GM18909 (cell line): ENCODE data around the gene HRH4.

Experiments used
- ATAC-seq: cut with Tn5 transposase; IDR thresholded peaks from one replicate; pipeline ENCODE4 v1.9.1; 2021; ENCODE audit warnings: mild to moderate bottlenecking; ENCODE audit not compliant: unreplicated experiment, poor library complexity

HRH4 gene

GRCh38 chr18:24460388-24460787, at the start of gene HRH4:
Gene HRH4 (plus strand): TSS chr18:24460637. CDS start chr18:24460729, 92 bp downstream.
- no peak for ATAC-seq

GRCh38 chr18:24413148-24413547, 47.3 kb upstream of the HRH4 start:
- no peak for ATAC-seq

- no peak for ATAC-seq
Observed at GRCh38 chr18:24414349-24415003, 46.0 kb upstream of the HRH4 start.

GRCh38 chr18:24417480-24417879, 43.0 kb upstream of the HRH4 start:
- no peak for ATAC-seq

GRCh38 chr18:24420551-24420950, 39.9 kb upstream of the HRH4 start:
- ATAC-seq, result no peak

GRCh38 chr18:24421831-24422230, 38.6 kb upstream of the HRH4 start:
- ATAC-seq, result no peak

GRCh38 chr18:24426073-24426397, 34.4 kb upstream of the HRH4 start:
- ATAC-seq, result no peak

GRCh38 chr18:24426398-24427294, 33.8 kb upstream of the HRH4 start, which contains the start of gene IMPACT:
Gene IMPACT (plus strand): TSS chr18:24426670. CDS start chr18:24426757, 87 bp downstream.
- peak; percentile 93 for ATAC-seq

GRCh38 chr18:24427484-24427883, 33.0 kb upstream of the HRH4 start:
- no peak for ATAC-seq

GRCh38 chr18:24428709-24429108, 31.7 kb upstream of the HRH4 start:
- no peak for ATAC-seq

GRCh38 chr18:24429188-24429587, 31.2 kb upstream of the HRH4 start:
- ATAC-seq, result no peak

- no peak for ATAC-seq
Observed at GRCh38 chr18:24432618-24433017, 27.8 kb upstream of the HRH4 start.

GRCh38 chr18:24436939-24437338, 23.5 kb upstream of the HRH4 start:
- no peak for ATAC-seq

GRCh38 chr18:24443870-24444269, 16.6 kb upstream of the HRH4 start:
- ATAC-seq, result peak; percentile 84

GRCh38 chr18:24446453-24446852, 14.0 kb upstream of the HRH4 start:
- ATAC-seq, result peak; percentile 66

- ATAC-seq, result no peak
Observed at GRCh38 chr18:24446953-24447538, 13.4 kb upstream of the HRH4 start.

- ATAC-seq, result no peak
Observed at GRCh38 chr18:24447961-24448360, 12.5 kb upstream of the HRH4 start.

- peak; percentile 86 for ATAC-seq
Observed at GRCh38 chr18:24456549-24456948, 3.9 kb upstream of the HRH4 start.

- no peak for ATAC-seq
Observed at GRCh38 chr18:24459772-24460171, 665 bp upstream of the HRH4 start.

GRCh38 chr18:24461996-24462395, 1.6 kb downstream of the HRH4 start:
- ATAC-seq, result no peak
